HEK293 (cell line): ENCODE results near the gene AK3.

Experiments used
- CTCF ChIA-PET: fragments of 350-600 bp; formaldehyde crosslinking; extraction: SDS; loops from one replicate; lab custom pipeline; 2021; ENCODE audit warnings: antibody characterized with exemption; lab: Yijun Ruan, JAX
- POLR2A ChIA-PET: fragments of 300-600 bp; formaldehyde crosslinking; extraction: SDS; loops from one replicate; lab custom pipeline; 2020; ENCODE audit warnings: antibody characterized with exemption, inconsistent platforms; lab: Yijun Ruan, JAX
- H3K27ac ChIP-seq: fragments of 200-500 bp; sonication (Bioruptor generic); 2 replicates; pipeline ENCODE4 v1.5.1; 2014; ENCODE audit warnings: low read depth, low read length, control low read depth, inconsistent platforms; ENCODE audit errors: extremely low read depth
- H3K36me3 ChIP-seq, 2 experiments: fragments of 200-500 bp in 1 of 2; sonication (Bioruptor generic) in 1 of 2; 1 replicate in 1 of 2; 2 replicates in 1 of 2; pipeline ENCODE4 v1.5.1; 2014 to 2017; ENCODE audit warnings: inconsistent platforms in 2 of 2, low read length in 2 of 2; ENCODE audit not compliant: control insufficient read depth in 2 of 2, insufficient read depth in 1 of 2
- H3K4me1 ChIP-seq: fragments of 200-500 bp; sonication (Bioruptor generic); 2 replicates; pipeline ENCODE4 v1.5.1; 2014; ENCODE audit warnings: mild to moderate bottlenecking, low read length, inconsistent platforms; ENCODE audit not compliant: control insufficient read depth, insufficient read depth
- H3K4me3 ChIP-seq: 2 replicates; pipeline ENCODE4 v1.5.1; 2011; ENCODE audit warnings: low read depth, mild to moderate bottlenecking, control low read depth, low read length, moderate library complexity
- H3K9me3 ChIP-seq: fragments of 200-500 bp; sonication (Bioruptor generic); 2 replicates; pipeline ENCODE4 v1.5.1; 2014; ENCODE audit warnings: low read depth, low read length, inconsistent platforms; ENCODE audit not compliant: control insufficient read depth, insufficient read depth
- BCL11B ChIP-seq: fragments of 450-650 bp; formaldehyde crosslinking; IDR thresholded peaks from 2 replicates; pipeline ENCODE4 v1.5.1; 2016; ENCODE audit warnings: low read depth, missing biosample characterization, missing genetic modification characterization
- BCL6B ChIP-seq: fragments of 450-650 bp; formaldehyde crosslinking; IDR thresholded peaks from 2 replicates; pipeline ENCODE4 v1.5.1; 2017; ENCODE audit warnings: missing biosample characterization, missing genetic modification characterization
- HOXC10 ChIP-seq: sonication (generic); formaldehyde crosslinking; IDR thresholded peaks from 2 replicates; pipeline ENCODE4 v1.8.1; 2023; ENCODE audit warnings: mild to moderate bottlenecking, missing genetic modification reagents
- KLF9 ChIP-seq: fragments of 450-650 bp; formaldehyde crosslinking; IDR thresholded peaks from 2 replicates; pipeline ENCODE4 v1.5.1; 2016; ENCODE audit warnings: missing biosample characterization, missing genetic modification characterization, low read depth
- PRDM6 ChIP-seq: fragments of 450-650 bp; formaldehyde crosslinking; IDR thresholded peaks from 2 replicates; pipeline ENCODE4 v1.5.1; 2017; ENCODE audit warnings: missing biosample characterization, missing genetic modification characterization
- SP3 ChIP-seq: fragments of 450-650 bp; formaldehyde crosslinking; IDR thresholded peaks from 2 replicates; pipeline ENCODE4 v1.5.1; 2016; ENCODE audit warnings: missing biosample characterization, missing genetic modification characterization
- ZBTB10 ChIP-seq: fragments of 450-650 bp; formaldehyde crosslinking; IDR thresholded peaks from 2 replicates; pipeline ENCODE4 v1.5.1; 2016; ENCODE audit warnings: missing biosample characterization, missing genetic modification characterization
- ZBTB17 ChIP-seq: fragments of 450-650 bp; formaldehyde crosslinking; IDR thresholded peaks from 2 replicates; pipeline ENCODE4 v1.5.1; 2016; ENCODE audit warnings: missing biosample characterization, missing genetic modification characterization
- ZBTB20 ChIP-seq: fragments of 450-650 bp; formaldehyde crosslinking; IDR thresholded peaks from 2 replicates; pipeline ENCODE4 v1.5.1; 2016; ENCODE audit warnings: missing biosample characterization, missing genetic modification characterization
- ZBTB21 ChIP-seq: fragments of 450-650 bp; formaldehyde crosslinking; IDR thresholded peaks from 2 replicates; pipeline ENCODE4 v1.5.1; 2017; ENCODE audit warnings: missing biosample characterization, missing genetic modification characterization
- ZBTB44 ChIP-seq: fragments of 450-650 bp; IDR thresholded peaks from 2 replicates; pipeline ENCODE4 v1.5.1; 2018; ENCODE audit warnings: missing biosample characterization, mild to moderate bottlenecking, missing genetic modification characterization
- ZNF114 ChIP-seq: fragments of 450-650 bp; formaldehyde crosslinking; IDR thresholded peaks from 2 replicates; pipeline ENCODE4 v1.5.0; 2017; ENCODE audit warnings: missing biosample characterization, missing genetic modification characterization
- ZNF169 ChIP-seq: fragments of 450-650 bp; formaldehyde crosslinking; IDR thresholded peaks from 2 replicates; pipeline ENCODE4 v1.5.1; 2016; ENCODE audit warnings: missing biosample characterization, missing genetic modification characterization
- ZNF174 ChIP-seq: fragments of 450-650 bp; formaldehyde crosslinking; IDR thresholded peaks from 2 replicates; pipeline ENCODE4 v1.5.0; 2017; ENCODE audit warnings: missing biosample characterization, mild to moderate bottlenecking, missing genetic modification characterization
- ZNF223 ChIP-seq: fragments of 450-650 bp; formaldehyde crosslinking; IDR thresholded peaks from 2 replicates; pipeline ENCODE4 v1.5.1; 2016; ENCODE audit warnings: missing biosample characterization, missing genetic modification characterization
- ZNF311 ChIP-seq: fragments of 450-650 bp; formaldehyde crosslinking; IDR thresholded peaks from 2 replicates; pipeline ENCODE4 v1.5.1; 2017; ENCODE audit warnings: missing biosample characterization, missing genetic modification characterization, borderline replicate concordance
- ZNF350 ChIP-seq: fragments of 450-650 bp; formaldehyde crosslinking; IDR thresholded peaks from 2 replicates; pipeline ENCODE4 v1.5.0; 2017; ENCODE audit warnings: missing biosample characterization, mild to moderate bottlenecking, missing genetic modification characterization
- ZNF354C ChIP-seq: fragments of 450-650 bp; formaldehyde crosslinking; IDR thresholded peaks from 2 replicates; pipeline ENCODE4 v1.5.1; 2016; ENCODE audit warnings: missing biosample characterization, missing genetic modification characterization, low read depth, borderline replicate concordance
- ZNF398 ChIP-seq: fragments of 450-650 bp; formaldehyde crosslinking; IDR thresholded peaks from 2 replicates; pipeline ENCODE4 v1.5.1; 2017; ENCODE audit warnings: missing biosample characterization, missing genetic modification characterization
- ZNF449 ChIP-seq: fragments of 450-650 bp; formaldehyde crosslinking; IDR thresholded peaks from 2 replicates; pipeline ENCODE4 v1.5.1; 2017; ENCODE audit warnings: missing biosample characterization, mild to moderate bottlenecking, missing genetic modification characterization, moderate library complexity
- ZNF624 ChIP-seq: fragments of 450-650 bp; formaldehyde crosslinking; IDR thresholded peaks from 2 replicates; pipeline ENCODE4 v1.5.1; 2017; ENCODE audit warnings: missing biosample characterization, missing genetic modification characterization
- ZNF639 ChIP-seq: fragments of 450-650 bp; formaldehyde crosslinking; IDR thresholded peaks from 2 replicates; pipeline ENCODE4 v1.5.1; 2016; ENCODE audit warnings: missing biosample characterization, missing genetic modification characterization
- ZNF654 ChIP-seq: fragments of 450-650 bp; formaldehyde crosslinking; IDR thresholded peaks from 2 replicates; pipeline ENCODE4 v1.5.1; 2016; ENCODE audit warnings: low read depth, missing biosample characterization, missing genetic modification characterization
- ZNF701 ChIP-seq: fragments of 450-650 bp; formaldehyde crosslinking; IDR thresholded peaks from 2 replicates; pipeline ENCODE4 v1.5.1; 2016; ENCODE audit warnings: missing biosample characterization, missing genetic modification characterization

The AK3 gene

GRCh38 chr9:4721736-4722135 is 19.3 kb downstream of the AK3 start:
- Histone ChIP-seq H3K4me1 (no peaks in the 10 kb centered on the region), H3K27ac (no peak overlapping the region), H3K9me3 (no peaks in the 10 kb centered on the region), H3K36me3 (peaks cover 6 to 57% of the 10 kb centered on the region in 2 experiments), H3K4me3 (no peak overlapping the region)
- POLR2A ChIA-PET = no interaction called here
- TF ChIP-seq ZNF449 (no peak), ZNF114 (no peak), ZNF654 (no peak), ZNF350 (tag by site-specific recombination) (no peak), ZNF398 (tag by site-specific recombination) (no peak), ZNF639 (tag by site-specific recombination) (no peak), KLF9 (tag by site-specific recombination) (no peak), SP3 (tag by site-specific recombination) (no peak), ZNF354C (no peak), BCL6B (no peak), PRDM6 (tag by site-specific recombination) (no peak), ZNF311 (tag by site-specific recombination) (no peak), ZNF223 (tag by site-specific recombination) (no peak)
- CTCF ChIA-PET = interaction anchor here (1.5 kb wide), 1 partner anchor 15 kb away, joined by 4 read pairs; no protein-coding TSS in a partner anchor

- Histone ChIP-seq H3K4me1 (no peaks in the 10 kb centered on the region), H3K9me3 (no peaks in the 10 kb centered on the region), H3K27ac (no peak overlapping the region), H3K36me3 (peaks cover 10 to 82% of the 10 kb centered on the region in 2 experiments), H3K4me3 (no peak overlapping the region)
- ChIA-PET POLR2A (no interaction called here), CTCF (no interaction called here)
- TF ChIP-seq ZBTB10 (tag by site-specific recombination) (no peak), ZNF624 (tag by site-specific recombination) (no peak), ZNF701 (tag by site-specific recombination) (no peak), ZBTB21 (no peak), ZBTB17 (tag by site-specific recombination) (no peak), ZBTB20 (tag by site-specific recombination) (no peak), HOXC10 (CRISPR knock-in tag) (no peak), ZNF174 (tag by site-specific recombination) (no peak), BCL11B (tag by site-specific recombination) (no peak), ZBTB44 (no peak), ZNF169 (tag by site-specific recombination) (no peak)
Observed at GRCh38 chr9:4718911-4719310, 22.1 kb downstream of the AK3 start.
